GM23338 (cell line): ENCODE results near the gene POLR2F. TPM values are rescaled to one million over a fixed set of nuclear protein-coding genes. Genes with fewer than 3 reads are reported as not detected.

Experiments used
- ATAC-seq: fragments of 200-7000 bp; cut with Tn5 transposase; 3 replicates; pipeline ENCODE4 v1.9.1; 2020
- DNase-seq: peaks from one replicate; pipeline ENCODE4 v3.0.0-alpha.2; 2015; ENCODE audit warnings: low spot score
- H2AFZ ChIP-seq: fragments of 200-600 bp; sonication (generic); 2 replicates; pipeline ENCODE4 v1.8.0; 2016; ENCODE audit warnings: antibody characterized with exemption, mild to moderate bottlenecking, moderate library complexity
- H3F3A ChIP-seq: fragments of 200-600 bp; sonication (generic); replicated peaks from 2 replicates; pipeline ENCODE4 v1.8.0; 2017; ENCODE audit warnings: antibody characterized with exemption, mixed run types, low read depth
- H3K27ac ChIP-seq: fragments of 200-600 bp; sonication (generic); 2 replicates; pipeline ENCODE4 v1.6.1; 2016; ENCODE audit warnings: low read depth
- H3K27me3 ChIP-seq: fragments of 200-600 bp; sonication (generic); 2 replicates; pipeline ENCODE4 v1.8.0; 2016; ENCODE audit warnings: mild to moderate bottlenecking, mixed run types, moderate library complexity; ENCODE audit not compliant: insufficient read depth
- H3K36me3 ChIP-seq: fragments of 200-600 bp; sonication (generic); 2 replicates; pipeline ENCODE4 v1.8.0; 2016; ENCODE audit warnings: mild to moderate bottlenecking; ENCODE audit not compliant: insufficient read depth
- H3K4me1 ChIP-seq: fragments of 200-600 bp; sonication (generic); 2 replicates; pipeline ENCODE4 v1.8.0; 2016; ENCODE audit warnings: mild to moderate bottlenecking, moderate library complexity; ENCODE audit not compliant: insufficient read depth
- H3K4me2 ChIP-seq: fragments of 200-600 bp; sonication (generic); 2 replicates; pipeline ENCODE4 v1.7.1; 2017; ENCODE audit warnings: mixed run types
- H3K4me3 ChIP-seq: fragments of 200-600 bp; sonication (generic); 2 replicates; pipeline ENCODE4 v1.6.1; 2016; ENCODE audit warnings: mixed run types
- H3K79me2 ChIP-seq: fragments of 200-600 bp; sonication (generic); replicated peaks from 2 replicates; pipeline ENCODE4 v1.8.0; 2017; ENCODE audit warnings: mild to moderate bottlenecking; ENCODE audit not compliant: insufficient read depth
- H3K9me2 ChIP-seq: fragments of 200-600 bp; sonication (generic); 2 replicates; pipeline ENCODE4 v1.8.0; 2017; ENCODE audit not compliant: insufficient read depth
- H4K20me1 ChIP-seq: fragments of 200-600 bp; sonication (generic); replicated peaks from 2 replicates; pipeline ENCODE4 v1.8.0; 2017; ENCODE audit warnings: mild to moderate bottlenecking; ENCODE audit not compliant: insufficient read depth
- H3K27ac Mint-ChIP-seq: 2 replicates; pipeline ENCODE4 v1.8.0; 2020; ENCODE audit warnings: inconsistent platforms, mild to moderate bottlenecking, moderate library complexity, mixed read lengths
- H3K27me3 Mint-ChIP-seq: 3 replicates; pipeline ENCODE4 v1.8.0; 2022; ENCODE audit warnings: low read depth, mild to moderate bottlenecking, moderate library complexity, mixed read lengths, inconsistent platforms; ENCODE audit not compliant: insufficient read depth, poor library complexity
- H3K36me3 Mint-ChIP-seq: 3 replicates; pipeline ENCODE4 v1.8.0; 2021; ENCODE audit warnings: low read depth, mild to moderate bottlenecking, inconsistent platforms, moderate library complexity, mixed read lengths
- H3K4me1 Mint-ChIP-seq: 3 replicates; pipeline ENCODE4 v1.8.0; 2020; ENCODE audit warnings: mild to moderate bottlenecking, inconsistent platforms, mixed read lengths
- H3K4me3 Mint-ChIP-seq: 3 replicates; pipeline ENCODE4 v1.8.0; 2021; ENCODE audit warnings: moderate library complexity, mild to moderate bottlenecking, inconsistent platforms, mixed read lengths
- H3K9me3 Mint-ChIP-seq: 3 replicates; pipeline ENCODE4 v1.8.0; 2020; ENCODE audit warnings: moderate library complexity, mild to moderate bottlenecking, inconsistent platforms, mixed read lengths
- CREB1 ChIP-seq: fragments of 250-450 bp; sonication (Bioruptor Pico); IDR thresholded peaks from 2 replicates; pipeline ENCODE4 v1.5.0; 2020; ENCODE audit warnings: low read depth, mild to moderate bottlenecking, moderate library complexity
- CTCF ChIP-seq, 2 experiments: fragments of 200-600 bp in 1 of 2; sonication (generic) in 1 of 2; conservative IDR thresholded peaks; 2 replicates each; pipeline versions ENCODE4 v1.5.1 to v1.6.1; 2016 to 2017; ENCODE audit warnings: antibody characterized with exemption in 2 of 2, low read depth in 2 of 2, mild to moderate bottlenecking in 2 of 2, moderate library complexity in 1 of 2
- ETS1 ChIP-seq: IDR thresholded peaks from 2 replicates; pipeline ENCODE4 v1.6.1; 2016; ENCODE audit warnings: antibody characterized with exemption
- EZH2 ChIP-seq: fragments of 200-600 bp; sonication (generic); IDR thresholded peaks from one replicate; pipeline ENCODE4 v1.8.0; 2017; ENCODE audit warnings: antibody characterized with exemption, mild to moderate bottlenecking, low read depth; ENCODE audit not compliant: unreplicated experiment
- EZH2phosphoT487 ChIP-seq: fragments of 200-600 bp; sonication (generic); IDR thresholded peaks from one replicate; pipeline ENCODE4 v1.8.1; 2018; ENCODE audit warnings: antibody characterized with exemption; ENCODE audit not compliant: unreplicated experiment
- JUNB ChIP-seq: IDR thresholded peaks from one replicate; pipeline ENCODE4 v1.6.1; 2016; ENCODE audit warnings: antibody characterized with exemption; ENCODE audit not compliant: unreplicated experiment
- NANOG ChIP-seq: IDR thresholded peaks from 2 replicates; pipeline ENCODE4 v1.6.1; 2016; ENCODE audit warnings: antibody characterized with exemption, borderline replicate concordance
- POLR2AphosphoS5 ChIP-seq: IDR thresholded peaks from 2 replicates; pipeline ENCODE4 v1.6.1; 2016; ENCODE audit warnings: antibody characterized with exemption, low read depth
- REST ChIP-seq: IDR thresholded peaks from one replicate; pipeline ENCODE4 v1.6.1; 2018; ENCODE audit warnings: antibody characterized with exemption; ENCODE audit not compliant: unreplicated experiment
- ZNF331 ChIP-seq: fragments of 250-450 bp; sonication (Bioruptor Pico); IDR thresholded peaks from 2 replicates; pipeline ENCODE4 v1.5.0; 2020; ENCODE audit warnings: low read depth, mild to moderate bottlenecking, moderate library complexity
- polyA plus RNA-seq: library from polyadenylated mRNA; unstranded; fragments of >200 nt; fragmentation: Nextera tagmentation; extraction: Ambion mirVana; gene quantifications from 2 replicates; pipeline ENCODE4 v1.2.1, GENCODE V29; 2016
- total RNA-seq: library from RNA; depleted of rRNA; stranded (reverse); fragments of >200 nt; shearing (Covaris generic); gene quantifications from 2 replicates; pipeline ENCODE4 v1.2.3, GENCODE V29; 2014

Gene POLR2F
- total and polyA plus RNA-seq, 2 experiments from 2014 or later, result 144 to 429 TPM

- no peak for TF ChIP-seq REST
These were observed 37.2 kb upstream of the POLR2F start (continued) for GRCh38 chr22:37916311-37916710.

GRCh38 chr22:37917874-37918548 is 35.5 kb upstream of the POLR2F start:
- H3K4me3 ChIP-seq, result no peak overlapping the region
- ATAC-seq, result no peak
- Mint-ChIP-seq H3K9me3 (no peaks in the 10 kb centered on the region), H3K4me3 (no peak overlapping the region), H3K4me1 (no peaks in the 10 kb centered on the region), H3K36me3 (peaks cover 12% of the 10 kb centered on the region; the same call in 1 of the 3 replicates), H3K27me3 (peaks cover 2% of the 10 kb centered on the region), H3K27ac (no peak overlapping the region)
- H3F3A ChIP-seq, result no peaks in the 10 kb centered on the region
- no peaks in the 10 kb centered on the region for H3K9me2 ChIP-seq
- no peak overlapping the region for H3K4me2 ChIP-seq
- TF ChIP-seq JUNB (no peak), POLR2AphosphoS5 (no peak), CREB1 (no peak), EZH2 (no peak), ETS1 (no peak)
- H3K4me1 ChIP-seq, result no peaks in the 10 kb centered on the region
- no peak for DNase-seq
- no peaks in the 10 kb centered on the region for H3K27me3 ChIP-seq
- no peaks in the 10 kb centered on the region for H4K20me1 ChIP-seq
- no peak overlapping the region for H2AFZ ChIP-seq
- H3K79me2 ChIP-seq, result no peaks in the 10 kb centered on the region
- no peaks in the 10 kb centered on the region for H3K36me3 ChIP-seq
- no peak overlapping the region for H3K27ac ChIP-seq

GRCh38 chr22:37918580-37919270 is 34.8 kb upstream of the POLR2F start:
- H3K36me3 ChIP-seq, result no peaks in the 10 kb centered on the region
- H3K36me3 Mint-ChIP-seq, result 0 out of 3 replicates have a peak, but pooled peaks cover 11% of the 10 kb centered on the region
- no peak for DNase-seq
- TF ChIP-seq NANOG (no peak), ZNF331 (CRISPR knock-in tag) (no peak), CTCF (conservative IDR thresholded peaks at IDR 0.05; ENCODE audit: low read depth in 2 of 2) (no peak), EZH2phosphoT487 (no peak), JUNB (no peak), CREB1 (no peak)

More at GRCh38 chr22:37918580-37919270, 34.8 kb upstream of the POLR2F start:
- Mint-ChIP-seq H3K27ac (no peak overlapping the region), H3K27me3 (no peaks in the 10 kb centered on the region), H3K9me3 (no peaks in the 10 kb centered on the region), H3K4me3 (no peak overlapping the region), H3K4me1 (no peaks in the 10 kb centered on the region)
- H3K79me2 ChIP-seq, result no peaks in the 10 kb centered on the region
- H3K27ac ChIP-seq, result no peak overlapping the region
- no peak overlapping the region for H2AFZ ChIP-seq
- no peaks in the 10 kb centered on the region for H3K4me1 ChIP-seq
- no peaks in the 10 kb centered on the region for H3F3A ChIP-seq
- ATAC-seq, result no peak
- no peak overlapping the region for H3K4me2 ChIP-seq
- no peaks in the 10 kb centered on the region for H4K20me1 ChIP-seq
- H3K27me3 ChIP-seq, result no peaks in the 10 kb centered on the region
- no peaks in the 10 kb centered on the region for H3K9me2 ChIP-seq
- no peak overlapping the region for H3K4me3 ChIP-seq
